IMR-90 (cell line): ENCODE data around the gene MPIG6B. TPM values are rescaled to one million over a fixed set of nuclear protein-coding genes. Genes with fewer than 3 reads are reported as not detected.

ENCODE experiments used
- ATAC-seq: fragments of 200-7000 bp; cut with Tn5 transposase; 2 replicates; pipeline ENCODE4 v1.9.1; 2020; ENCODE audit warnings: low read depth, mild to moderate bottlenecking, moderate library complexity
- BruUV-seq: library from RNA; stranded (reverse); fragments of 400-500 nt; replicated peaks from 2 replicates; lab custom pipeline; 2021; lab: Mats Ljungman, UMichigan
- CTCF ChIA-PET: fragments of 300-600 bp; formaldehyde crosslinking; extraction: SDS; loops from one replicate; lab custom pipeline; 2021; ENCODE audit warnings: antibody characterized with exemption; lab: Yijun Ruan, JAX
- POLR2A ChIA-PET: fragments of 300-600 bp; sonication (Branson Sonifier 250); formaldehyde crosslinking; loops from one replicate; lab custom pipeline; 2022; ENCODE audit warnings: antibody characterized with exemption; ENCODE audit not compliant: unreplicated experiment; lab: Charles Lee
- DNase-seq: peaks from one replicate; pipeline ENCODE4 v3.0.0; 2013
- H2AFZ ChIP-seq: replicated peaks from 2 replicates; pipeline ENCODE3; 2013; ENCODE audit warnings: low read length, mild to moderate bottlenecking; ENCODE audit not compliant: poor library complexity
- H2AK5ac ChIP-seq: 2 replicates; pipeline ENCODE4 v1.6.1; 2013; ENCODE audit warnings: low read depth, low read length, inconsistent platforms
- H2AK9ac ChIP-seq: replicated peaks from 2 replicates; pipeline ENCODE3; 2013; ENCODE audit warnings: mild to moderate bottlenecking, low read depth, low read length, moderate library complexity; ENCODE audit not compliant: poor library complexity
- H2BK120ac ChIP-seq: 2 replicates; pipeline ENCODE4 v1.6.1; 2013; ENCODE audit warnings: low read depth, low read length, inconsistent platforms
- H2BK15ac ChIP-seq: 3 replicates; pipeline ENCODE4 v1.6.1; 2013; ENCODE audit warnings: low read depth, low read length, inconsistent platforms
- H2BK20ac ChIP-seq: 2 replicates; pipeline ENCODE4 v1.6.1; 2013; ENCODE audit warnings: low read depth, mild to moderate bottlenecking, inconsistent platforms, low read length, moderate library complexity
- H2BK5ac ChIP-seq: 2 replicates; pipeline ENCODE4 v1.6.1; 2013; ENCODE audit warnings: mild to moderate bottlenecking, low read depth, low read length, inconsistent platforms; ENCODE audit not compliant: poor library complexity, severe bottlenecking
- H3K14ac ChIP-seq: replicated peaks from 2 replicates; pipeline ENCODE4 v1.6.1; 2013; ENCODE audit warnings: low read depth, low read length, inconsistent platforms
- H3K18ac ChIP-seq: 2 replicates; pipeline ENCODE4 v1.6.1; 2013; ENCODE audit warnings: low read depth, low read length, control low read depth
- H3K23ac ChIP-seq: 2 replicates; pipeline ENCODE4 v1.6.1; 2013; ENCODE audit warnings: low read depth, low read length, inconsistent platforms
- H3K27ac ChIP-seq: 2 replicates; pipeline ENCODE4 v1.5.1; 2013; ENCODE audit warnings: mild to moderate bottlenecking, control low read depth, low read length; ENCODE audit not compliant: insufficient read depth
- H3K27me3 ChIP-seq: 2 replicates; pipeline ENCODE4 v1.6.1; 2013; ENCODE audit warnings: low read length; ENCODE audit not compliant: control insufficient read depth, insufficient read depth
- H3K36me3 ChIP-seq: 2 replicates; pipeline ENCODE4 v1.6.1; 2013; ENCODE audit warnings: low read length, mixed read lengths; ENCODE audit not compliant: control insufficient read depth, insufficient read depth
- H3K4ac ChIP-seq: 2 replicates; pipeline ENCODE4 v1.6.1; 2013; ENCODE audit warnings: low read depth, low read length, inconsistent platforms
- H3K4me1 ChIP-seq: 2 replicates; pipeline ENCODE4 v1.6.1; 2013; ENCODE audit warnings: low read length, mixed read lengths; ENCODE audit not compliant: control insufficient read depth, insufficient read depth
- H3K4me2 ChIP-seq: 2 replicates; pipeline ENCODE4 v1.6.1; 2013; ENCODE audit warnings: low read depth, mild to moderate bottlenecking, control low read depth, low read length, moderate library complexity
- H3K4me3 ChIP-seq: 2 replicates; pipeline ENCODE4 v1.5.1; 2013; ENCODE audit warnings: low read depth, mild to moderate bottlenecking, control low read depth, low read length, moderate library complexity; ENCODE audit not compliant: insufficient read depth
- H3K56ac ChIP-seq: 2 replicates; pipeline ENCODE4 v1.6.1; 2013; ENCODE audit warnings: low read length, inconsistent platforms; ENCODE audit not compliant: insufficient read depth; ENCODE audit errors: extremely low read depth
- H3K79me1 ChIP-seq, 2 experiments: 2 replicates each; pipeline ENCODE4 v1.6.1; 2013; ENCODE audit warnings: low read length in 2 of 2, inconsistent platforms in 1 of 2, low read depth in 1 of 2
- H3K9ac ChIP-seq: 2 replicates; pipeline ENCODE4 v1.6.1; 2013; ENCODE audit warnings: low read depth, low read length, control low read depth
- H3K9me1 ChIP-seq: 2 replicates; pipeline ENCODE4 v1.6.1; 2013; ENCODE audit warnings: low read length, inconsistent platforms; ENCODE audit not compliant: insufficient read depth
- H3K9me3 ChIP-seq: 2 replicates; pipeline ENCODE4 v1.6.1; 2013; ENCODE audit warnings: low read length; ENCODE audit not compliant: control insufficient read depth, insufficient read depth
- H4K20me1 ChIP-seq: 2 replicates; pipeline ENCODE4 v1.6.1; 2013; ENCODE audit warnings: low read length, inconsistent platforms; ENCODE audit not compliant: insufficient read depth
- H4K5ac ChIP-seq: 2 replicates; pipeline ENCODE4 v1.6.1; 2013; ENCODE audit warnings: mild to moderate bottlenecking, low read depth, low read length, control low read depth
- H4K8ac ChIP-seq, 2 experiments: 2 replicates each; pipeline ENCODE4 v1.6.1; 2013; ENCODE audit warnings: low read depth in 2 of 2, low read length in 2 of 2, control low read depth in 1 of 2, inconsistent platforms in 1 of 2
- H4K91ac ChIP-seq: 2 replicates; pipeline ENCODE4 v1.6.1; 2013; ENCODE audit warnings: low read depth, low read length, inconsistent platforms; ENCODE audit not compliant: insufficient read depth
- BHLHE40 ChIP-seq: fragments of 150-350 bp; IDR thresholded peaks from 2 replicates; pipeline ENCODE4 v1.6.1; 2016; ENCODE audit warnings: mild to moderate bottlenecking, low read depth, low read length
- CEBPB ChIP-seq: IDR thresholded peaks from 2 replicates; pipeline ENCODE4 v1.6.1; 2012; ENCODE audit warnings: low read depth, low read length, improper control_type of control experiment
- CHD1 ChIP-seq: IDR thresholded peaks from 2 replicates; pipeline ENCODE4 v1.6.1; 2012; ENCODE audit warnings: low read depth, low read length, improper control_type of control experiment
- ELK1 ChIP-seq: fragments of 150-350 bp; IDR thresholded peaks from 2 replicates; pipeline ENCODE4 v1.6.1; 2016; ENCODE audit warnings: low read depth, mild to moderate bottlenecking, low read length, moderate library complexity, borderline replicate concordance
- FOS ChIP-seq: fragments of 150-350 bp; IDR thresholded peaks from 2 replicates; pipeline ENCODE4 v1.6.1; 2016; ENCODE audit warnings: low read depth, low read length
- MAFK ChIP-seq: IDR thresholded peaks from 2 replicates; pipeline ENCODE4 v1.6.1; 2012; ENCODE audit warnings: low read depth, low read length, improper control_type of control experiment
- MAZ ChIP-seq: IDR thresholded peaks from 2 replicates; pipeline ENCODE4 v1.6.1; 2012; ENCODE audit warnings: low read depth, mild to moderate bottlenecking, low read length, improper control_type of control experiment, moderate library complexity, borderline replicate concordance
- NFE2L2 ChIP-seq: fragments of 150-350 bp; IDR thresholded peaks from 2 replicates; pipeline ENCODE4 v1.6.1; 2016; ENCODE audit warnings: low read depth, mild to moderate bottlenecking, low read length
- POLR2A ChIP-seq: IDR thresholded peaks from 2 replicates; pipeline ENCODE4 v1.6.1; 2012; ENCODE audit warnings: mild to moderate bottlenecking, low read depth, low read length
- RAD21 ChIP-seq: IDR thresholded peaks from 2 replicates; pipeline ENCODE4 v1.6.1; 2012; ENCODE audit warnings: low read length, improper control_type of control experiment
- RCOR1 ChIP-seq: IDR thresholded peaks from 2 replicates; pipeline ENCODE4 v1.6.1; 2012; ENCODE audit warnings: mild to moderate bottlenecking, low read length, improper control_type of control experiment; ENCODE audit not compliant: insufficient replicate concordance
- SMC3 ChIP-seq: fragments of 150-350 bp; IDR thresholded peaks from 2 replicates; pipeline ENCODE4 v1.6.1; 2016; ENCODE audit warnings: low read depth, mild to moderate bottlenecking, antibody characterized with exemption, low read length, moderate library complexity
- USF2 ChIP-seq: fragments of 150-350 bp; IDR thresholded peaks from 2 replicates; pipeline ENCODE4 v1.6.1; 2017; ENCODE audit warnings: mild to moderate bottlenecking, antibody characterized with exemption, low read length, low read depth
- WGBS, 2 experiments: methylation state at CpG; one replicate each; pipeline versions ENCODE4 v1.1.5 to v1.1.7; 2013; ENCODE audit warnings: missing lambda C conversion rate in 2 of 2; ENCODE audit not compliant: insufficient read length in 1 of 2; ENCODE audit errors: extremely low coverage in 2 of 2; 5-methylcytosine and 5-hydroxymethylcytosine counted together
- dilution Hi-C: fragments of 300-500 bp; cut with HindIII; formaldehyde crosslinking; loops from one replicate; pipeline ENCODE4 v1.14.3; 2018; ENCODE audit warnings: low sequenced_read_pairs; ENCODE audit not compliant: unreplicated experiment
- in situ Hi-C: fragments of 300-500 bp; cut with MboI; formaldehyde crosslinking; loops from 3 replicates; pipeline ENCODE4 v1.14.3; 2019; ENCODE audit warnings: low sequenced_read_pairs, inconsistent platforms, mixed read lengths
- intact Hi-C: fragments of 100-400 bp; cut with micrococcal nuclease; formaldehyde crosslinking; loops from 2 replicates; pipeline ENCODE4 v1.10.0; 2022
- polyA plus RNA-seq, 3 experiments: library from polyadenylated mRNA; depleted of rRNA; stranded (reverse); fragments of >200 nt; gene quantifications; 2 replicates each; pipeline ENCODE4 v1.2.3, GENCODE V29; 2012; ENCODE audit warnings: low replicate concordance in 1 of 3
- total RNA-seq: library from RNA; depleted of rRNA; stranded (reverse); fragments of >200 nt; gene quantifications from 2 replicates; pipeline ENCODE4 v1.2.3, GENCODE V29; 2012
- TF ChIP-seq, protein P1 (sequence below): conservative IDR thresholded peaks from 2 replicates; pipeline ENCODE4 v1.5.1; 2012; ENCODE audit warnings: mild to moderate bottlenecking, low read depth, low read length, improper control_type of control experiment

Gene MPIG6B
- total and polyA plus RNA-seq, 2 of the 4 experiments (the other 2 are of a cell fraction): not detected

DNA sequence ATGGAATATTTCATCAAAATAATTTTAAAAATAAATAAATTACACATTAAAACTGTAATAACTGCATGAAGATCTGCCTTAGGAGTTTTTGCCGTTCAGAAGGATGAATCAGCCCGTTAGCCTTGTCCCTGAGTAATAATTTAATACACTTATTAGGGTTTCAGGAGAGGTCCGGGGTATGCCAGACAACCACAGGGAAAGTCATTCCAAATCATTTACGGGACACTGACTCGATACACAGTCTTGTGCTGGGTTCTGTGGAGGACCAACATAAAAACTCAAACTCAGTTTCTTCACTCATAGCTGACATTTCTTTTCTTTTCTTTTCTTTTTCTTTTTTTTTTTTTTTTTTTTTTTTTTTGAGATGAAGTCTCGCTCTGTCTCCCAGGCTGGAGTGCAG is 17.2 kb upstream of the MPIG6B start:
- no TSS peak for BruUV-seq
- Histone ChIP-seq H4K5ac (no peak overlapping the region), H2AK5ac (no peak overlapping the region), H3K4me1 (peaks cover 6% of the 10 kb centered on the region), H3K18ac (no peak overlapping the region), H2AFZ (no peak overlapping the region), H3K9ac (no peak overlapping the region), H3K14ac (no peak overlapping the region), H3K4me2 (no peak overlapping the region), H2BK5ac (no peak overlapping the region), H3K9me1 (peaks cover 8% of the 10 kb centered on the region), H3K36me3 (peaks cover 2% of the 10 kb centered on the region; the same call in 1 of the 2 replicates), H4K91ac (no peak overlapping the region), H3K4me3 (no peak overlapping the region), H4K8ac (no peak overlapping the region), H2BK15ac (no peak overlapping the region), H2BK20ac (no peak overlapping the region), H2AK9ac (no peak overlapping the region), H3K9me3 (no peaks in the 10 kb centered on the region), H3K27ac (no peak overlapping the region), H4K20me1 (0 out of 2 replicates have a peak, but pooled peaks cover 7% of the 10 kb centered on the region), H3K23ac (no peak overlapping the region), H3K56ac (no peak overlapping the region), H2BK120ac (no peak overlapping the region), H3K79me1 (peaks cover 12 to 19% of the 10 kb centered on the region in 2 experiments), H3K4ac (no peak overlapping the region), H3K27me3 (peaks cover 6% of the 10 kb centered on the region; the same call in 1 of the 2 replicates)
- in situ Hi-C loops (no loop called here), intact Hi-C loops (no loop called here), dilution Hi-C loops (no loop called here)
- no CpG with 5 or more reads among the region's 6 CpGs for WGBS, 2 experiments
- ATAC-seq (no peak), DNase-seq (no peak)
- CTCF ChIA-PET: no interaction called here
- POLR2A ChIA-PET: no interaction called here
- TF ChIP-seq RAD21: no peak
- no peak for TF ChIP-seq MAZ
- TF ChIP-seq ELK1: no peak
- TF ChIP-seq CHD1: no peak
- TF ChIP-seq, protein P1, sequence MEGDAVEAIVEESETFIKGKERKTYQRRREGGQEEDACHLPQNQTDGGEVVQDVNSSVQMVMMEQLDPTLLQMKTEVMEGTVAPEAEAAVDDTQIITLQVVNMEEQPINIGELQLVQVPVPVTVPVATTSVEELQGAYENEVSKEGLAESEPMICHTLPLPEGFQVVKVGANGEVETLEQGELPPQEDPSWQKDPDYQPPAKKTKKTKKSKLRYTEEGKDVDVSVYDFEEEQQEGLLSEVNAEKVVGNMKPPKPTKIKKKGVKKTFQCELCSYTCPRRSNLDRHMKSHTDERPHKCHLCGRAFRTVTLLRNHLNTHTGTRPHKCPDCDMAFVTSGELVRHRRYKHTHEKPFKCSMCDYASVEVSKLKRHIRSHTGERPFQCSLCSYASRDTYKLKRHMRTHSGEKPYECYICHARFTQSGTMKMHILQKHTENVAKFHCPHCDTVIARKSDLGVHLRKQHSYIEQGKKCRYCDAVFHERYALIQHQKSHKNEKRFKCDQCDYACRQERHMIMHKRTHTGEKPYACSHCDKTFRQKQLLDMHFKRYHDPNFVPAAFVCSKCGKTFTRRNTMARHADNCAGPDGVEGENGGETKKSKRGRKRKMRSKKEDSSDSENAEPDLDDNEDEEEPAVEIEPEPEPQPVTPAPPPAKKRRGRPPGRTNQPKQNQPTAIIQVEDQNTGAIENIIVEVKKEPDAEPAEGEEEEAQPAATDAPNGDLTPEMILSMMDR: no peak
- no peak for TF ChIP-seq POLR2A
- no peak for TF ChIP-seq USF2
- TF ChIP-seq BHLHE40: no peak
- no peak for TF ChIP-seq NFE2L2
- no peak for TF ChIP-seq MAFK
- TF ChIP-seq RCOR1: no peak
- no peak for TF ChIP-seq CEBPB
- TF ChIP-seq FOS: no peak
- no peak for TF ChIP-seq SMC3
